Articular chondrocyte of knee joint (primary cell): ENCODE measurements around the gene KRT26. TPM values are rescaled to one million over a fixed set of nuclear protein-coding genes. Genes with fewer than 3 reads are reported as not detected.

Experiments
- total RNA-seq: library from RNA; depleted of rRNA; stranded (reverse); fragments of >200 nt; gene quantifications from 2 replicates; pipeline ENCODE4 v1.2.3, GENCODE V29; 2012

KRT26 gene
- not detected in 2 replicates for total RNA-seq

GRCh38 chr17:40772101-40772500 is at the start of gene KRT26:
Gene KRT26, minus strand, starts transcription at chr17:40772201. Its CDS starts 88 bp downstream, at chr17:40772113.

GRCh38 chr17:40799859-40800258 is 27.9 kb upstream of the KRT26 start, which contains the start of gene KRT28:
Gene KRT28, minus strand, starts transcription at chr17:40799959. Its CDS starts 66 bp downstream, at chr17:40799893.

GRCh38 chr17:40782450-40782849 is 10.4 kb upstream of the KRT26 start, which contains the start of gene KRT27:
Gene KRT27, minus strand, starts transcription at chr17:40782550. Its CDS starts 57 bp downstream, at chr17:40782493.

GRCh38 chr17:40755231-40755630 is 16.8 kb downstream of the KRT26 start, which contains the start of gene KRT25:
Gene KRT25, minus strand, starts transcription at chr17:40755331. Its CDS starts 60 bp downstream, at chr17:40755271.

Other genes starting within 250 kb of the KRT26 start
- gene CCR7, start 206.7 kb downstream of the KRT26 start, total RNA-seq, result 0.11 TPM in 1 of 2 replicates, not detected in the other
- gene SMARCE1, start 124.4 kb downstream of the KRT26 start, total RNA-seq, result 135 and 139 TPM in 2 replicates
- gene KRT222, start 107.0 kb downstream of the KRT26 start, total RNA-seq, result not detected in 2 replicates
- not detected in 2 replicates for gene KRT24, start 68.4 kb downstream of the KRT26 start, total RNA-seq
- not detected in 2 replicates for gene KRT25, start 16.9 kb downstream of the KRT26 start, total RNA-seq
- gene KRT27, start 10.3 kb upstream of the KRT26 start, total RNA-seq, result not detected in 2 replicates
- gene KRT28, start 27.8 kb upstream of the KRT26 start, total RNA-seq, result not detected in 2 replicates
- 7.1 and 7.6 TPM in 2 replicates for gene KRT10, start 50.4 kb upstream of the KRT26 start, total RNA-seq
- gene KRT12, start 95.0 kb upstream of the KRT26 start, total RNA-seq, result not detected in 2 replicates
- gene KRT20, start 113.0 kb upstream of the KRT26 start, total RNA-seq, result not detected in 2 replicates
- gene KRT23, start 165.4 kb upstream of the KRT26 start, total RNA-seq, result 0.39 and 0.43 TPM in 2 replicates
- gene KRT39, start 194.7 kb upstream of the KRT26 start, total RNA-seq, result not detected in 2 replicates
- gene KRT40, start 212.1 kb upstream of the KRT26 start, total RNA-seq, result not detected in 2 replicates
- not detected in 2 replicates for gene KRTAP3-3, start 222.0 kb upstream of the KRT26 start, total RNA-seq
- not detected in 2 replicates for gene KRTAP3-2, start 227.7 kb upstream of the KRT26 start, total RNA-seq
- not detected in 2 replicates for gene KRTAP3-1, start 236.9 kb upstream of the KRT26 start, total RNA-seq